HL-60/S4 treated with phorbol 12-myristate 13-acetate at 8.2 ng/mL for 4 days and 3 days (cell line): ENCODE measurements around the gene SPATA25.

Experiments used
- in situ Hi-C: fragments of 300-500 bp; cut with MboI; formaldehyde crosslinking; loops from 2 replicates; pipeline ENCODE4 v1.15.0; 2022; ENCODE audit warnings: low sequenced_read_pairs

Gene SPATA25

GRCh38 chr20:45841407-45842129, 45.9 kb downstream of the SPATA25 start:
- in situ Hi-C loops: no loop called here

GRCh38 chr20:45840700-45841198, 46.7 kb downstream of the SPATA25 start:
- in situ Hi-C loops: no loop called here

- in situ Hi-C loops: no loop called here
Measured at GRCh38 chr20:45836841-45837240, 50.6 kb downstream of the SPATA25 start.
